SIG-M5 treated with dmso at 0.1 percent for 504 hours (cell line): Measurements from ENCODE around the gene ADRM1.

Source experiments
- DNase-seq: peaks from one replicate; lab custom pipeline; 2025; ENCODE audit not compliant: unreplicated experiment; lab: John Stamatoyannopoulos, UW

Gene ADRM1, protein sequence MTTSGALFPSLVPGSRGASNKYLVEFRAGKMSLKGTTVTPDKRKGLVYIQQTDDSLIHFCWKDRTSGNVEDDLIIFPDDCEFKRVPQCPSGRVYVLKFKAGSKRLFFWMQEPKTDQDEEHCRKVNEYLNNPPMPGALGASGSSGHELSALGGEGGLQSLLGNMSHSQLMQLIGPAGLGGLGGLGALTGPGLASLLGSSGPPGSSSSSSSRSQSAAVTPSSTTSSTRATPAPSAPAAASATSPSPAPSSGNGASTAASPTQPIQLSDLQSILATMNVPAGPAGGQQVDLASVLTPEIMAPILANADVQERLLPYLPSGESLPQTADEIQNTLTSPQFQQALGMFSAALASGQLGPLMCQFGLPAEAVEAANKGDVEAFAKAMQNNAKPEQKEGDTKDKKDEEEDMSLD

DNA sequence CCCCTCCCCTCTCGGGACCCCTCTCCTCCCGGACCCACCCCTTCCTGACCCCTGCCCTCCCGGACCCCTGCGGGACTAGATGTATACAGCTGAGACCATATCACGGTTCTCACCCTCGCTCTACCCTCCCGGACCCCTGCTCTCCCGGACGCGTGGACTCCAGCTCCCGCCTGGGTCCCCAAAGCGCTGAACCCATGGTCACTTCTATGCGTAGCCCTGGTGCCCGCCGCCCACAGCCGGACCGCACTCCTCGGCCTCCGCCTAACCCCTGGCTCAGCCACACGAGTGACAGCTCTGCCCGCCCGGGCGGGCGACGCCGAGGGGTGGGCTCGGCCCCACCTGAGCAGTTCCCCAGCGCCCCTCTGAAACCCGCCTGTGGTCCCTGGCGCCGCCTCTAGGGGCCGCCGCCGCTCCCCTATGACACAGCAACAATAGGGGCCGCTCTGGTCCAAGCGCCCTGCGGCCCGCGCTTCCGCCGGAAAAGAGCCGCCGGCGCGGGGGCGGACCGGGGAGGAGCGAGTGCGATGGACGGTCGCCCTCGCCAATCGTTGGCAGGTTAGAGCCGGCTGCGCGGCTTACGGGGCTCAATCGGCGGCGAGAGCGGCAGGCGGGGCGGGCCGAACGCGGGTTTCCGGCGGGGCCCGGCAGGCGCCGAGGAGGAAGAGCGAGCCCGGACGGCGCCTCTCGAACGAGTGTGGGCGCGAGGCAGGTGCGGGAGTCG is at the start of gene ADRM1:
Gene ADRM1 (plus strand): TSS at position 657 of the 721 bp plus-strand sequence. CDS start 572 bp downstream, outside the sequence.
- DNase-seq: peak; percentile 95

DNA sequence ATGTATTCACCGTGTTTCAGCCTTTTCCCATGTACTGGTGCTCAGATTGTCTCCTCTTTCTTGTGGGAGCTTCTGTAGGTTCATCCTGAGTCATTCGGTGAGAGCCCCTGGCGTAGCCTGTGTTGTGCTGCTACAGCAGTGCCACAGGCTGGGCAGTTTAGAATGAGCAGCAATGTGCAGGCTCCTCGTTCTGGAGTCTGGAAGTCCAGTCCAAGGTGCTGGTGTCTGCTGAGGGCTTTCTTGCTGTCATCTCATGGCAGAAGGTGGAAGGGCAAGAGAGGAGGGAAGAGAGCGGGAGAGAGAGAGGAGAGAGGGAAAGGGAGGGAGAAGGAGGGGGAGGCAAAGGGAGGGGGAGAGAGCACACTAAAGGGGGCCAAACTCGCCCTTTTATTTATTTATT is 49.4 kb upstream of the ADRM1 start:
- DNase-seq: no peak

DNA sequence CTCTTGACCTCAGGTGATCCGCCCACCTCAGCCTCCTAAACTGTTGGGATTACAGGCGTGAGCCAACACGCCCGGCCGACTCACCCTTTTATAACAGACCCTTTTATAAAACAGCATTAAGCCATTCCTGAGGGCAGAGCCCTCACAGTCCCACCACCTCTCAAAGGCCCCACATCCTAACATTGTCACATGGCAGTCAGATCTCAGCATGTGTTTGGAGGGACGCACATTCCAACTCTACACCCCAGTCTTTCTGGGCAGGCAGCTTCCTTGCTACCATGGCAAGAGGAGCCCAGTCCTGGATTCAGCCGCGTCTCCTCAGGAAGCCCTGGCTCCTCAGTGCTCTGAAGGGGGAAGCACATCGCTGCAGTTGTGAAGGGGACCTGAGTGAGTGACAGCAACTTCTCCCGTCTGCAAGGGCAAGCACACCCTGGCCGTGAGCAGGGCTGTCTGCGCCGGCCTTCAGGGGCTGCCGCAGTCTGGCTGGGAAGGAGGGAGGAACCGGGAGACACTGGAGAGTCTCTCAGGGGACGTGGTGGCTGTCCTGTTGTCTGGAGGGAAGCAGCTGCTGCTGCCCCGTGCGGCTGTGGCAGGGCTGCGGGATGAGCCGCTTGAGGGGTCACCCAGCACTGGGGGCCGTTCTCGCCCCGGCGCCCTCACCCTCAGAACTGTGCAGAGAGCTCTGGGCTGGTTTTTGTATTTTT is 48.6 kb upstream of the ADRM1 start:
- DNase-seq: no peak

DNA sequence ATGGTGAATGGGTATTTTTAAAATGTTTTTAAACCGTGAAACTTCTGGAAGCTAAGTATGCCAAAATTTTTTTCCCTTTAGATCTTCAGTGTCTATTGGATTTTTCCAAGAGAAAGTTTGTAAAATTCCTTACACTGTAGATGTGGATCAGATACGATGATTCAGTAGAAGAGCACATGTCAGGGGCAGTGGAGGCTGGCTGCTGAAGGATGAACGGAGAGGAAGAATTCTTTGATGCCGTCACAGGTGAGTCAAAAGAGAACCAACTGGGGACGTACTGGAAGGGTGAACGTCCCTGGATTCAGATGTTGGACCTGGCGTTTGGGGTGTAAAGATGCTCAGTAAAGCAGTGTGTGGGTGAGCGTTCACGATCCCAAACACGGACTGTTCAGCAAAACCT is 46.8 kb upstream of the ADRM1 start:
- no peak for DNase-seq

DNA sequence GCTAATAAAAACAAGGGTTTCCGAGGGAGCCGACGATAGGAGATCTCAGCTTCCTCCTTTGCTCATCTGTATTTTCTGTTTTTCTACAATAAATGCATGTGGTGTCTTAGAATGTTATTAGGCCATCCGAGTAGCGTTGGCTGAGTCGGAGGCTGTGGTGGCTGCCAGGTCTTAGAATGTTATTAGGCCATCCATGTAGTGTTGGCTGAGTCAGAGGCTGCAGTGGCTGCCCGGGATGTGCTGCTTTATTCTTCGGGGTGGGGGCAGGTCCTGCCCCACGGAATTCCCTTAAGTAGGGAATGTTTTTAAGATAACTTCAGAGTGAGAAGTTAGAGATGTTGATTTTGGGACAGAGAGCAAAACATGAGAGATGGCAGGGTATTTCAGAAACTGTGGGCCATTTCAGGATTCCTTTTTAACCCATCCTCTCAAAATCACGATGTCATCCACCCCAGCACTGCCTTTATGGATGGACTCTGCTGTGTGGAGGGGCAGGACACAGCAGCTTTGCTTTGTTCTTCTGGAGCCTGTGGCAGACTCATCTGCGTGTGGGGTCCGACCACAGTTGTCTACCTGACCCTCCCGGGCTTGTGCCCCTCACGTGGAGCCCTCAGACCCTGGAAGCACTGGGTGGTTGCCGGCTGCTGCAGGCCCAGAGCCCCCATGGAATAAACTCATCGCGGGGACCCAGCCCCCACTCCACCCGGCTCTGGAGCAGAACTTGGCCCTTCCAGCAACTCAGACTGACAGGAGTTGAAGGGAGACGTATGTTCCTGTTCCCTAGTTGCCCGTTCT is 44.1 kb upstream of the ADRM1 start:
- DNase-seq: no peak

DNA sequence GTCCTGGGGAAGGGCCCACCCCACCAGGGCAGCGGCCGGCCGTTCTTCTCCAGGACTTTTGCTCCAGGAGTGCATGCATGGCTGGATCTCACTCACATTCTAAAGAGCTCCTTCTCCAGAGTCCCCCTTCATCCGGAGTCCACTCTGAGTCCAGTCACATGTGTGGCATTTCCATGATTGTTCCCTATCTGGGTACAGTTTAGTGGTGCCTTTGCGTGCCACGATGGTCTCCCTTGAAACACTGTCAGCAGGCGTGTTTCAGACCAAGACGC is 43.6 kb upstream of the ADRM1 start:
- no peak for DNase-seq

DNA sequence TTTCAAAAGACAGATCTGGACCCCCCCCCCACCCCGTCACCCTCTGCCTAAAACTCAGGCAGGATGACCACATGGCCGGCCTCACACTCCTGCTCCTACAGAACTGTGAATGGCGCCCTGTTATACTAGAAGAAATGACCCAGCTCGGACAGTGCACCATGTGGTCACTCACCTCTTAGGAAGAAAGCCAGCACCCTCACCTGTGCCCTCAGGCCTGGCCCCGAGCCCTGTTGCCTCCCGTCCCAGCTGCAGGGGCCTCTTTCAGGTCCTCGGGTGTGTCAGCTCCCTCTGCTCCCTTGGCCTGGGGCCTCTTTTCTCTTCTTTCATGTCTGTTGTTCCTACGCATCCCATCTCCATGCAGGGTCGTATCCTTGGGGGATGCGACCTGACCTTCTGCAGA is 40.7 kb upstream of the ADRM1 start:
- no peak for DNase-seq

DNA sequence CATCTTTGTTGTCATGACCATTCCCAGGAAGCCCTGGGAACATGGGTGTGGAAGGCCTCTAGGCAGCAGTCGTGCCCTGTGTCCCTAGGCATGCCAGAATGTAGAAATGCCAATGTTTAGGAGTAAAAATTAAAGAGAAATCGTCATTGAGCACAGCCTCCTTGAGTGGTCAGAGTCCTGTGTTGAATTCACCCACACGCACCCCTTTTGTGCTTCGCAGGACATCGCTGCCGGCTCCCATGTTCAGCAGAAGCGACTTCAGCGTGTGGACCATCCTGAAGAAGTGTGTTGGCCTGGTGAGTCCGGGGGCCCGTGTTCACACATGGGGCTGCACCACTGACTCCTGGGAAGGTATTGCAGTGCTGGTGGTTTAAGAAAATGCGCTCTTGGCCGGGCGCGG is 39.4 kb upstream of the ADRM1 start:
- no peak for DNase-seq

DNA sequence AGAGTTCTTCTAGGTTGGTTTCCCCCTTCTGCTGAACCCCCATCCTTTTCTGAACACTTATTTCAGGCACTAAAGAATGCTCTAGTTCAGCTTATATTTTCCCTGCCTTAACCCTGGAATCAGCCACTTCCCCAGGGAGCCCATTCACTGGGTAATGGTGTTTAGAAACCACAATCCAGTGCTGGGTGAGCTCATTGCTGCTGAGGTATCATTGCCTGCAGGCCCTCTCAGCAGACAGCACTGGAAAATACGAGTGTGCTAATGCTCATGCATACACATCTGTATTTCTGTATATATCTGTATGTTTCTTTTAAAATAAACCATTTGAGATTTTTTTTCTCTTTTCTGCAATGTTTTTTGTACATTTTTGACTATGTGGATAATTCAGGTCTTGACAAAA is 37.4 kb upstream of the ADRM1 start:
- DNase-seq: no peak

DNA sequence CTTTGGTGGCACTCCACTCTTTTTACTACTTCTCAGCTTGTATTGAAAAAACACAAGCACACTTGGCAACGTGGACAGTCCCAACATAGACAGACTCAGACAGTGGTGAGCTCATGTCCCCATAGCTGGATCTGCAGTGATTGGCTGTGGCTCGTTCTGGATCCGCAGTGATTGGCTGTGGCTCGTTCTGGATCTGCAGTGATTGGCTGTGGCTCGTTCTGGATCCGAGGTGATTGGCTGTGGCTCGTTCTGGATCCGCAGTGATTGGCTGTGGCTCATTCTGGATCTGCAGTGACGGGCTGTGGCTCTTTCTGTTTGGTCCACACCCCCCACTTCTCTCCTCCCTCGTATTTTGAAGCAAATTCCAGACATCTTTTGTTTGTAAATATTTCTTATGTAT is 36.5 kb upstream of the ADRM1 start:
- DNase-seq: no peak

DNA sequence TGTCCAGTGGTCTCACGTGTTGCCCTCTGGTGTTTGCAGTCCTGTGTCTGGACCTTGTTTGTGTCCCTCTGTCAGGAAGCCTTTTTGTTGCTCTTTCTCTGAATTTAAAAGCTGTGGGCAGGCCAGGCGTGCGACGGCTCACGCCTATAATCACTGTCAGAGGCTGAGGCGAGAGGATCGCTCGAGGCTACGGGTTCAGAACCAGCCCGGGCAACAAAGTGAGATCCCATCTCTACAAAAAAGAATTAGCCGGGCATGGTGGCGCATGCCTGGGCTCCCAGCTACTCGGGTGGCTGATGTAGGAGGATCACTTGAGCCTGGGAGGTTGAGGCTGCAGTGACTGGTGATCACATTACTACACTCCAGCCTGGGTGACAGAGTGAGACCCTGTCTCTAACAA is 35.9 kb upstream of the ADRM1 start:
- DNase-seq: no peak

DNA sequence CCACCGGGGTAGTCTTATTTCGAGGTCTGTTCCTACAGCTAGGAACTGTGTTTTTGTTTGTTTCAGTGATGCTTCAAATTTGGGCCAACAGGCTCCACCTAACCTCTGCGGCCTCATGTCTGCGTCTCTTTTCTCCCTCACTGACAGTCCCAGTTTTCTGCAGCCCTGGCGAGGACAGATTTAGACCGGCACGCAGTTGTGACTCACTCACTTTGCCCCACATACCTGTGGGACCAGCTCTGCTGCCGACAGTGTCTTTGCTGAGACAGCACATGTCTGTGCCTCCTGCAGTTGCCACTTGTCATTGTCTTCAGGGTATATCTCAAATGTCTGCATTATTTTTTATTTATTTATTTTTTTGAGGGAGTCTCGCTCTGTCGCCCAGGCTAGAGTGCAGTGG is 35.3 kb upstream of the ADRM1 start:
- DNase-seq: peak; percentile 50

DNA sequence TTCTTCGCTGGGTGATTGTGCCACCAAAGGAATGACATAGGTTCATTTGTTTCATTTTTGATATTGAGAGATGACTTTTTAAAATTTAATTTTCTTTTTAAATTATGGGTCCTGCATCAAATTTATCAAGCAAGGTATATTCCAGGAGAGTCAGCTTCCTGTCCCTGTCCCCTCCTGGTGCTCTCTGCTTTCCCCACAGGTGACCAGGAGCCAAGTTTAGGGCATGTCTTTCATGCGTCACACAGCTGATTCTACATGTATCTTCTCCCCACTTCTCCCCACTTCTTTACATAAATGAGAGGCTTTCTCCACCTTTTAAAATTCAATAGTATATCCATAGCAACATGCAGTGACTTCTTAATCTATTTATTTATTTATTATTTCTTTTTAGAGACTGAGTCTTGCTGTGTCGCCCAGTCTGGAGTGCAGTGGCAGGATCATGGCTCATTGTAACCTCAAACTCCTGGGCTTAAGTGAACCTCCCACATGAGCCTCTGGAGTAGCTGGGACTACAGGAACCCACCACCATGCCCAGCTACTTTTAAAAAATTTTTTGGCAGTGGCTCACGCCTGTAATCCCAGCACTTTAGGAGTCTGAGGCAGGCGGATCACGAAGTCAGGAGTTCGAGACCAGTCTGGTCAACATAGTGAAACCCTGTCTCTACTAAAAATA is 34.4 kb upstream of the ADRM1 start:
- no peak for DNase-seq

DNA sequence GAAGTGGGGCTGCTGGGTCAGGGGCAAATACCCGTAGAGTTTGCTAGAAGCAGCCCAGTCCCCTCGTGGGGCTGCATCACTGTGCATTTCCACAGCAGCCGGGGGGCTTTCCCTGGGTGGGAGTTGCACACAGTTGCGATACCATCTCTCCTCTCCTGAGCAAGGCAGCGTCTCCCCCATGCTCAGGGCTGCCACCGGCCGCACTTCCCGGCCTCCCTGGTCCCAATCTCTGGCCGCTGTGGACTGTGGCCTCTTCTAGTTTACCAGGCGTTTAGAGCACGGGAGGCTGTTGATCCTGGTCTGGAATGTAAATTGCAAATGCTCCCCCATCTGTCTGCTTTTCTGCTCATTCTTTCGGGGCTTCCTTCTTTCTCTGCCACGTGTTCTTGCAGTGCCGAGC is 33.4 kb upstream of the ADRM1 start:
- DNase-seq: no peak

DNA sequence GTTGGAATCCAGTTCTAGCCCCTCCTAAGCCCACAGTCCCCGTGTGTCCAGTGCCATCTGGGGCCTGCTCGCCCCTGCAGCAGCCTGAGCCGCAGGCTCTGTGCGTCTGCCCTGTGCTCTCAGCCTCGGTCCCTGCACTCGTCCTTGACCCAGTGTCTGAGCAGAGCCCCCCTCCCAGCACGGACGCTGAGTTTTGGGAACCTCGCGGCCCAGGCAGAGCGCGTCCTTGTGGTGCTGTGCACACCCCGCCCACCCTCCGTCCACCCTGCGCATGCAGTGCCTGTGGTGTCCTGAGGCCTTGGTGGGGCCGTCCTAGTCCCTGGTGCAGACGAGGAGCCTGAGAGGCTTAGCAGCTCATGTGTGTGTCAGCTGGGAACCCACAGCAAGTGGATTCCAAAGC is 32.9 kb upstream of the ADRM1 start:
- DNase-seq: no peak

DNA sequence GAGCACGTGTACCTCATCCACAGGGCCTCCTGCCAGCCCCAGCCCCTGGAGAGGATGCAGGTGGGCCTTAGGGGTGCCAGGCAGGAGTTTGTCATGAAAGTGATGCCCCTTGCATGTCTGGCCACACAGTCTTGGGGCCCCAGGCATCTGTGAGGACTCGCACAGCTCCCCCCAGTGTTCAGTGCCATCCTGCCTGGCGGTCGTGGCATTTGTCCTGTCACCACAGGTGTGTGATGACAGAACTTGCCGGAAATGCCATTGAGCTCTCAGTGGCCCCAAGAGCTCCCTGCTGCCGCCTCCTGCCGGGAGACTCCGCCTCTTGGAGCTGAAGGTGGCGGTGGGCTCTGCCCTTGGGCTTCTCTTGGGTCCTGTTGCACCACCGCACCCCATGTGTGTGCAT is 30.6 kb upstream of the ADRM1 start:
- no peak for DNase-seq

DNA sequence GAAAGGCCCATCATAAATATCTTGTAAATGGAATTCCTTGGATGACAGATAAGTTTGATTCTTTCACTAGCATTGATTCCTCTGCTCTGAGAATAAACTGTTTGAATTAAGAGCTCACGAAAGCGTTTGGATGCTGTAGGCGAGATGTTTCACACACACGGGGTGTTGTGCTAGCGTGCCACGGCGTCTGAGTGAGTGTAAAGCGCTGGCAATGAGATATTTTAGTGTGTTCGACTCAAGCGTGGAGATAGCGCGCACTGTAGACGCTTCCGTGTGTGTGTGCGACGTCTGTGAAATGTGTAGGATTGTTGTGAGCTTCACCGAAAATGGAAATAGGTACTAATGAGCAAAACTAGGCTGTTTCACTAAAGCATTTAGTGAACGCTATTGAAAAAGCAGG is 29.4 kb upstream of the ADRM1 start:
- no peak for DNase-seq

DNA sequence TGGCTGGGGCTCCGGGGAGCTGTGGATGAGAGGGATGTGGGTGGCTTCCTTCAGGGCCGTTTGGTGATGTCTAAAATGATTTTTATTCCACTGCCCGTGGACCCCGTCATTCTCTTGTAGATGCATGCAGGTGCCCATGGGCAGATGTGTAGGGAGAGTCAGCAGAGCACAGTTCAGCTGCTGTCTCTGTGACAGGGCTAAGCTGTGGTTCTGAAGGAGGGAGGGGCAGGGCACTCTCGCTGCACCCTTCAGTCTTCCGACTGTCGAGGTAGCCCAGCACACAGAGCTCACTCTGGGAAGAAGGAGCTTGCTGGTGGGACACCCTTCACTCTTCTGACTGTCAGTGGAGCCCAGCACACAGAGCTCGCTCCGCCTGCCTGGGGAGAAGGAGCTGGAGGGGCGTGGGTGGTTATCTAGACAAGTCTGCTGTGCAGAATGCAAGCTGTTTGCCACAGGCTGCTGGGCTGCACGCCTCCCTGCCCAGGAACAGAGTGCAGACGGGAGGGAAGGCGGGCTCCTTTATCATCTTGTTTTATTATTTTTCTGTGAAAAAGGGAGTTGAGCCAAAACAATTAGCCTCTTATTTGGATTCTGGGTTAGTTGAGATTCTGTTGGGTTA is 28.4 kb upstream of the ADRM1 start:
- DNase-seq: no peak

DNA sequence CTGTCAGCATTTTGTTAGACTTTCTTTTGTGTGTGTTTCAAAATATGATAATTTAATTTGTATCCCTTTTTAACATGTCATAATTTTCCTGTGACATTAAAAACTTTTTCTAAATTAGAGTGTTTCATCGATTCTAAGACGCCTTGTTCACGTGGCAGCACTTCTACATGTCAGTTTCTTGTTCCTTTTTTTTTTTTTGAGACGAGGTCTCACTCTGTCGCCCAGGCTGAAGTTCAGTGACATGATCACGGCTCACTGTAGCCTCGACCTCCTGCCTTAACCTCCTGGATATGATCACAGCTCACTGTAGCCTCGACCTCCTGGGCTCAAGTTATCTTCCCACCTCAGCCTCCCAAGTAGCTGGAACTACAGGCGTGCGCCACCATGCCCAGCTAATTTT is 27.6 kb upstream of the ADRM1 start:
- no peak for DNase-seq

DNA sequence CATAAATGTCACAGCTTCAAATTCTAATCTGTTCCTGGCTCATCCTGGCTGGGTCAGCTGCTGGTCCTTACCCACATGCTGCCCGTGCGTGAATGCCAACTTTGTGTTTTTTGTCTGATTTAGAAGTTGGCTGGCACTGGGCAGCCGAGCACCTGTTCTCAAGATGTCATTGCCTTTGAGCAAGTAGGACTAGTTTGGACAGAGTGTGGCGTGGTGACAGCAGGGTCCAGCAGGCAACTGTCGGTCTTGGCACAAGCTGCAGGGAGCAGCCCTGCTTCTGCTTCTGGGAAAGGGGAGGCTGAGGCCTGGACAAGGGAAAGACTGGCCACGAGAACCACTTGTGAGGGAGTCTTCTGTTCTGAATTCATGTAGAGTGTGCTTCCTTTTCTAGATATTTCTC is 26.4 kb upstream of the ADRM1 start:
- no peak for DNase-seq
